MM.1S (cell line): ENCODE data around the gene LYRM9.

Source experiments
- EZH2 ChIP-seq: fragments of 300-600 bp; sonication (generic); optimal IDR thresholded peaks from 2 replicates; pipeline ENCODE3; 2017; ENCODE audit warnings: low read depth, mild to moderate bottlenecking, antibody characterized with exemption, low read length, mixed read lengths
- TF ChIP-seq, protein P1 (sequence below): fragments of 300-600 bp; sonication (generic); IDR thresholded peaks from 2 replicates; pipeline ENCODE4 v1.5.1; 2016; ENCODE audit warnings: antibody characterized with exemption, low read length, mixed read lengths

DNA sequence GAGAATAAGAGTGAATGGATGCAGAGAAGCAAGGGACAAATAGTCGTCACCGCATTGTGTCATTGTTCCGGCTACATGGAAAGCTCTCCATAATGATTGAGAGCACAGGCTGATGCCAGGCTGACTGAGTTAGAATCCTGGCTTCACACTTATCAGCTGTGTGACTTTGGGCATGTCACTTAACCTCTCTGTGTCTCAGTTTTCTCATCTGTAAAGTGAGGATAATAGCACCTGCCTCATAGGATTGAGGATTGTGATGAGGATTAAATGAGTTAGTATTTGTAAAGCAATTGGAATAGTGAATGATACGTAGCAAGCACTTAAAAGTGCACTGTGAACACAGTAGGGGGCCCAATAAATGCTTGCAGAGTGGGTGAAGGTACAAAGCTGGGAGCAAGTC lies 45.7 kb upstream of the LYRM9 start:
- TF ChIP-seq, protein P1, sequence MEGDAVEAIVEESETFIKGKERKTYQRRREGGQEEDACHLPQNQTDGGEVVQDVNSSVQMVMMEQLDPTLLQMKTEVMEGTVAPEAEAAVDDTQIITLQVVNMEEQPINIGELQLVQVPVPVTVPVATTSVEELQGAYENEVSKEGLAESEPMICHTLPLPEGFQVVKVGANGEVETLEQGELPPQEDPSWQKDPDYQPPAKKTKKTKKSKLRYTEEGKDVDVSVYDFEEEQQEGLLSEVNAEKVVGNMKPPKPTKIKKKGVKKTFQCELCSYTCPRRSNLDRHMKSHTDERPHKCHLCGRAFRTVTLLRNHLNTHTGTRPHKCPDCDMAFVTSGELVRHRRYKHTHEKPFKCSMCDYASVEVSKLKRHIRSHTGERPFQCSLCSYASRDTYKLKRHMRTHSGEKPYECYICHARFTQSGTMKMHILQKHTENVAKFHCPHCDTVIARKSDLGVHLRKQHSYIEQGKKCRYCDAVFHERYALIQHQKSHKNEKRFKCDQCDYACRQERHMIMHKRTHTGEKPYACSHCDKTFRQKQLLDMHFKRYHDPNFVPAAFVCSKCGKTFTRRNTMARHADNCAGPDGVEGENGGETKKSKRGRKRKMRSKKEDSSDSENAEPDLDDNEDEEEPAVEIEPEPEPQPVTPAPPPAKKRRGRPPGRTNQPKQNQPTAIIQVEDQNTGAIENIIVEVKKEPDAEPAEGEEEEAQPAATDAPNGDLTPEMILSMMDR: no peak
- TF ChIP-seq EZH2: no peak
